LNCAP (cell line): ENCODE results near the gene TMCO5A.

ENCODE experiments used
- CTCF ChIP-seq: fragments of 450-650 bp; IDR thresholded peaks from 2 replicates; pipeline ENCODE4 v1.5.1; 2017; ENCODE audit warnings: mild to moderate bottlenecking

The TMCO5A gene

GRCh38 chr15:37902126-37902525, 32.3 kb upstream of the TMCO5A start:
- TF ChIP-seq CTCF, result no peak

- TF ChIP-seq CTCF, result no peak
Measured at GRCh38 chr15:37903919-37904625, 30.4 kb upstream of the TMCO5A start.

- no peak for TF ChIP-seq CTCF
Measured at GRCh38 chr15:37907136-37907535, 27.3 kb upstream of the TMCO5A start.

GRCh38 chr15:37921527-37922385, 12.7 kb upstream of the TMCO5A start:
- no peak for TF ChIP-seq CTCF

GRCh38 chr15:37926136-37926535, 8.3 kb upstream of the TMCO5A start:
- TF ChIP-seq CTCF, result no peak

- no peak for TF ChIP-seq CTCF
Measured at GRCh38 chr15:37929238-37929637, 5.2 kb upstream of the TMCO5A start.

GRCh38 chr15:37931321-37931720, 3.1 kb upstream of the TMCO5A start:
- TF ChIP-seq CTCF, result no peak
